DMS53 treated with DMSO at 0.1 percent for 48 hours (cell line): ENCODE results near the gene FOXB2.
"Not testable (repeated sequence)": the region's sequence is repeated elsewhere in the genome, so short reads cannot be mapped to it uniquely, and the experiment has no call there.

Experiments used
- DNase-seq: peaks from one replicate; lab custom pipeline; 2025; ENCODE audit not compliant: unreplicated experiment; lab: John Stamatoyannopoulos, UW

The FOXB2 gene

GRCh38 chr9:77043743-77044142, 24.3 kb downstream of the FOXB2 start:
- DNase-seq = not testable (repeated sequence)

- DNase-seq = not testable (repeated sequence)
These were observed 41.2 kb downstream of the FOXB2 start for GRCh38 chr9:77060681-77061080.

GRCh38 chr9:77063645-77064285, 44.3 kb downstream of the FOXB2 start:
- DNase-seq = peak; percentile 15

GRCh38 chr9:77066388-77066787, 46.9 kb downstream of the FOXB2 start:
- DNase-seq = no peak
